ENCODE results near the gene PLEKHA4. TPM values are rescaled to one million over a fixed set of nuclear protein-coding genes. Genes with fewer than 3 reads are reported as not detected.

The PLEKHA4 gene
- total and polyA plus RNA-seq, 9 of the 15 experiments (the other 6 are each of a cell fraction or from before 2014, with no cell fraction given) = 0.07 to 30.8 (median 11.4) TPM

DNA sequence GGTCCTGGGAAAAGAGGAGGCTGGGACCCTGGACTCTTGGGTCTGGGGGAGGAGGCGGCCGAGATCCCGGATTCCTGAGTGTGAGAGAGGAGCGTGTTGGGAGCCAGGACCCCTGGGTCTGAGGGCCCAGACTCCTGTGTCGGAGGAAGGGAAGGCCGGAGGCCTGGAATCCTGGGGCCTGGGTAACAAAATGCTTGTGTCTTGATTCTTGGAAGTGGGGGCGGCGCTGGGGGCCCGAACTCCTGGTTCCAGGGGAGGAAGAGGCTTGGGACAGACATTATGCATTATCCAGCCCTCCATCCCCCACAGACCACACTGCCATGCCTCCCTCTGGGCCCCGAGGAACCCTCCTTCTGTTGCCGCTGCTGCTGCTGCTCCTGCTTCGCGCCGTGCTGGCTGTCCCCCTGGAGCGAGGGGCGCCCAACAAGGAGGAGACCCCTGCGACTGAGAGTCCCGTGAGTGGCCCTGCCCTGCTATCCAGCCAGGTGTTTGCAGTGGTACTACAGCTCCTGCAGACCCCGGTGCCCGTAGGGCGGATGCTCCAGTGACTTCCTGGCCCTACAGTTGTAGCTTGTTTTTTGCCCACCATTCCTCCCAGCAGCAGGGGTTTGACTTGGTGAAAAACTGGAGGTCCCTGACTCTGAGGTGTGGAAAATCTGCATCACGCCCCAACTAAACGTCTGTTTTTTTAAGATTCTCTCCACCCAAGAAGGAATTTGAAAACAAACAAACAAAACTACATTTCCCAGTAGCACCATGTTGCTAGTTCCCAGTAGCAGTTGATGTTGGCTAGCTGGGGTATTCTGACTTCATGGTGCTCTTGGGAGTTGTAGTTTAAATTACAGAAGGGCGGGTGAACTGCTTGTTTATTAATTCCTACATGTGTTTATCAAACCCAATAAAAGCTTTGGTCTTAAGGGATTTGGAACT is 32.3 kb upstream of the PLEKHA4 start (continued):
- TF ChIP-seq ZNF518B (CRISPR knock-in tag; IDR thresholded peaks at IDR 0.05) (no peak), ZNF695 (CRISPR knock-in tag; IDR thresholded peaks at IDR 0.05) (no peak), POLR2A (conservative IDR thresholded peaks at IDR 0.05) (0 out of 2 replicates have a peak, but pooled peaks have one; percentile 6), CEBPB (tag; IDR thresholded peaks at IDR 0.05) (no peak), C11orf30 (IDR thresholded peaks at IDR 0.05; ENCODE audit: low read depth) (no peak), HMG20B (CRISPR knock-in tag; IDR thresholded peaks at IDR 0.05) (no peak), KDM5B (IDR thresholded peaks at IDR 0.05; ENCODE audit: insufficient replicate concordance, low read depth, low read length) (peak; percentile 18), TCF15 (CRISPR knock-in tag; IDR thresholded peaks at IDR 0.05) (no peak), ZNF696 (CRISPR knock-in tag; conservative IDR thresholded peaks at IDR 0.05) (no peak), TCF3 (CRISPR knock-in tag; IDR thresholded peaks at IDR 0.05) (no peak), POLR3A (IDR thresholded peaks at IDR 0.05; ENCODE audit: borderline replicate concordance, extremely low read depth, insufficient read depth, insufficient read length) (no peak), MYBL2 (IDR thresholded peaks at IDR 0.05; ENCODE audit: low read depth) (no peak), MYBL2 (CRISPR knock-in tag; IDR thresholded peaks at IDR 0.05; ENCODE audit: borderline replicate concordance) (no peak), HMGN3 (IDR thresholded peaks at IDR 0.05; ENCODE audit: borderline replicate concordance, extremely low read depth, insufficient read length, low read depth, low read length) (peak; percentile 81), KLF1 (tag; IDR thresholded peaks at IDR 0.05) (no peak), FOSL1 (tag; conservative IDR thresholded peaks at IDR 0.05) (0 out of 2 replicates have a peak, but pooled peaks have one; percentile 29)
- TF ChIP-seq, protein P1, sequence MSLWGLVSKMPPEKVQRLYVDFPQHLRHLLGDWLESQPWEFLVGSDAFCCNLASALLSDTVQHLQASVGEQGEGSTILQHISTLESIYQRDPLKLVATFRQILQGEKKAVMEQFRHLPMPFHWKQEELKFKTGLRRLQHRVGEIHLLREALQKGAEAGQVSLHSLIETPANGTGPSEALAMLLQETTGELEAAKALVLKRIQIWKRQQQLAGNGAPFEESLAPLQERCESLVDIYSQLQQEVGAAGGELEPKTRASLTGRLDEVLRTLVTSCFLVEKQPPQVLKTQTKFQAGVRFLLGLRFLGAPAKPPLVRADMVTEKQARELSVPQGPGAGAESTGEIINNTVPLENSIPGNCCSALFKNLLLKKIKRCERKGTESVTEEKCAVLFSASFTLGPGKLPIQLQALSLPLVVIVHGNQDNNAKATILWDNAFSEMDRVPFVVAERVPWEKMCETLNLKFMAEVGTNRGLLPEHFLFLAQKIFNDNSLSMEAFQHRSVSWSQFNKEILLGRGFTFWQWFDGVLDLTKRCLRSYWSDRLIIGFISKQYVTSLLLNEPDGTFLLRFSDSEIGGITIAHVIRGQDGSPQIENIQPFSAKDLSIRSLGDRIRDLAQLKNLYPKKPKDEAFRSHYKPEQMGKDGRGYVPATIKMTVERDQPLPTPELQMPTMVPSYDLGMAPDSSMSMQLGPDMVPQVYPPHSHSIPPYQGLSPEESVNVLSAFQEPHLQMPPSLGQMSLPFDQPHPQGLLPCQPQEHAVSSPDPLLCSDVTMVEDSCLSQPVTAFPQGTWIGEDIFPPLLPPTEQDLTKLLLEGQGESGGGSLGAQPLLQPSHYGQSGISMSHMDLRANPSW (CRISPR knock-in tag; IDR thresholded peaks at IDR 0.05) = no peak
- TF ChIP-seq, protein P2, sequence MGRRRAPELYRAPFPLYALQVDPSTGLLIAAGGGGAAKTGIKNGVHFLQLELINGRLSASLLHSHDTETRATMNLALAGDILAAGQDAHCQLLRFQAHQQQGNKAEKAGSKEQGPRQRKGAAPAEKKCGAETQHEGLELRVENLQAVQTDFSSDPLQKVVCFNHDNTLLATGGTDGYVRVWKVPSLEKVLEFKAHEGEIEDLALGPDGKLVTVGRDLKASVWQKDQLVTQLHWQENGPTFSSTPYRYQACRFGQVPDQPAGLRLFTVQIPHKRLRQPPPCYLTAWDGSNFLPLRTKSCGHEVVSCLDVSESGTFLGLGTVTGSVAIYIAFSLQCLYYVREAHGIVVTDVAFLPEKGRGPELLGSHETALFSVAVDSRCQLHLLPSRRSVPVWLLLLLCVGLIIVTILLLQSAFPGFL (CRISPR knock-in tag; IDR thresholded peaks at IDR 0.05) = no peak
